Activated T-helper 1 cell treated with anti-CD3 and anti-CD28 coated beads, Interleukin-12 subunit alpha, Interleukin-12 subunit beta, Interleukin-2, Interleukin-4 antibody, amounts not matched to agents 30 ng/mL and 10 ng/mL and 1 ng/mL, durations not matched to agents 14 hours and 24 hours and 36 hours (primary cell): ENCODE data around the gene PHLDA1. TPM values are rescaled to one million over a fixed set of nuclear protein-coding genes. Genes with fewer than 3 reads are reported as not detected.
"Not testable (repeated sequence)": the region's sequence is repeated elsewhere in the genome, so short reads cannot be mapped to it uniquely, and the experiment has no call there.

ENCODE experiments used
- DNase-seq: peaks from one replicate; pipeline ENCODE4 v3.0.0; 2021; ENCODE audit warnings: low spot score
- H3K27ac Mint-ChIP-seq: one replicate; pipeline ENCODE4 v1.8.0; 2021; ENCODE audit warnings: mild to moderate bottlenecking, mixed read lengths
- H3K27me3 Mint-ChIP-seq: one replicate; pipeline ENCODE4 v1.8.0; 2022; ENCODE audit warnings: mild to moderate bottlenecking, moderate library complexity, mixed read lengths; ENCODE audit not compliant: insufficient read depth
- H3K36me3 Mint-ChIP-seq: one replicate; pipeline ENCODE4 v1.8.0; 2021; ENCODE audit warnings: low read depth, mixed read lengths
- H3K4me1 Mint-ChIP-seq: one replicate; pipeline ENCODE4 v1.8.0; 2021; ENCODE audit warnings: low read depth, mixed read lengths
- H3K4me3 Mint-ChIP-seq: one replicate; pipeline ENCODE4 v1.8.0; 2021; ENCODE audit warnings: mild to moderate bottlenecking, moderate library complexity, mixed read lengths
- H3K9me3 Mint-ChIP-seq: one replicate; pipeline ENCODE4 v1.8.0; 2021; ENCODE audit warnings: mixed read lengths
- intact Hi-C: fragments of 100-400 bp; cut with micrococcal nuclease; formaldehyde crosslinking; loops from one replicate; pipeline ENCODE4 v1.15.1; 2024
- total RNA-seq: library from RNA; stranded (reverse); gene quantifications from 2 replicates; pipeline ENCODE4 v1.2.3, GENCODE V29; 2022

The PHLDA1 gene
- total RNA-seq, 1 donor from 2014 or later, result 88.9 TPM

DNA sequence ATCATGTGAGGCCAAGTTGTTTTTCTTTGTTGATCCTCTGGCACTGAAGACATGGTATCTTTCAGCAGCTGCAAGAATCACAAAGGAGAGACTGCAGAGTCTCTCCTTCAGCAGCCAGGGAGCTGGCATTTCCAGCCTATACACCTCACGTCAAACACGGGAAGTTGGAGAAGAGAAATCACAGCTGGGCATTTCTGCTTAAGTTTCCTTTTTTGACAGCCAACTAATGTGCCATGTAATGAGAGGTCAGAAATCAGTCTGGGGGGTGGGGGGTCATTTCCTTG lies 28.3 kb downstream of the PHLDA1 start:
- Mint-ChIP-seq H3K4me1 (no peaks in the 10 kb centered on the region), H3K4me3 (no peak overlapping the region), H3K27ac (no peak overlapping the region), H3K27me3 (no peaks in the 10 kb centered on the region), H3K9me3 (peaks cover 13% of the 10 kb centered on the region), H3K36me3 (peaks cover 2% of the 10 kb centered on the region)
- no peak for DNase-seq
- intact Hi-C loops, result no loop called here

DNA sequence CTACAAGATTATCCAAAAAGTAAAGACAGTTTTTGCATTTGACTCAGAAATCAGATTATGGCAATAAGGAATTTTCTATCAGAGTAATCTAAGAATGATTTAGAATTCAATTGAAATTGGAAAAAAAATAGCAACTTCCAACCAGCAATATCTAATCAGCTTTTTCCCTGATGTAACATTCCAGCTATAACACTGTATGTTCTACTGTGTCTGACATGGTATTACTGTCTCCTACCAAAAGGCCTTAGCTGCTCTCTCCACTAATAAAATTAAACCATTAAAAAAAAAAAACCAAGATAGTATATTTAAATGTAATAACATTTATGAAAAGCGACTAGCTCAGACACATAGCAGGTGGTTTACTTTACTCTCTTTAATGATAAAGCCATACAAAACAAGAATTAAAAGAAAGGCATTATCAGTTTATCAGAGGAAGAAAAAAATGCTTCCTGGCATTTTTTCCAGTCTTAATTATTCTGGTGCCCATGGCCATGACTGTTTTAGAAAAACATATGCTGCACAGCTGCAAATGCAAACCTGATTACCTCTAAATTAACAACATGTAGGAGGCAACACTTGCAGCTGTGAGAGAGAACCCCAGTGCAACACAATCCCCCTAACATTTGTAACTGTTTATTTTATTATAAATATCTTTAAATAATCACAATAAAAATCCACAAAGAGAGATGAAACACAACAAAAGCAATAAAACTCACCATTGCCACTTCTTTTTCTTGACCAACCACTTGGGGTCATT lies 28.8 kb downstream of the PHLDA1 start:
- H3K4me1 Mint-ChIP-seq, result peaks cover 2% of the 10 kb centered on the region
- peaks cover 13% of the 10 kb centered on the region for H3K9me3 Mint-ChIP-seq
- H3K27me3 Mint-ChIP-seq, result no peaks in the 10 kb centered on the region
- intact Hi-C loops, result no loop called here
- no peak overlapping the region for H3K4me3 Mint-ChIP-seq
- no peak overlapping the region for H3K27ac Mint-ChIP-seq
- DNase-seq, result no peak
- H3K36me3 Mint-ChIP-seq, result peaks cover 2% of the 10 kb centered on the region

DNA sequence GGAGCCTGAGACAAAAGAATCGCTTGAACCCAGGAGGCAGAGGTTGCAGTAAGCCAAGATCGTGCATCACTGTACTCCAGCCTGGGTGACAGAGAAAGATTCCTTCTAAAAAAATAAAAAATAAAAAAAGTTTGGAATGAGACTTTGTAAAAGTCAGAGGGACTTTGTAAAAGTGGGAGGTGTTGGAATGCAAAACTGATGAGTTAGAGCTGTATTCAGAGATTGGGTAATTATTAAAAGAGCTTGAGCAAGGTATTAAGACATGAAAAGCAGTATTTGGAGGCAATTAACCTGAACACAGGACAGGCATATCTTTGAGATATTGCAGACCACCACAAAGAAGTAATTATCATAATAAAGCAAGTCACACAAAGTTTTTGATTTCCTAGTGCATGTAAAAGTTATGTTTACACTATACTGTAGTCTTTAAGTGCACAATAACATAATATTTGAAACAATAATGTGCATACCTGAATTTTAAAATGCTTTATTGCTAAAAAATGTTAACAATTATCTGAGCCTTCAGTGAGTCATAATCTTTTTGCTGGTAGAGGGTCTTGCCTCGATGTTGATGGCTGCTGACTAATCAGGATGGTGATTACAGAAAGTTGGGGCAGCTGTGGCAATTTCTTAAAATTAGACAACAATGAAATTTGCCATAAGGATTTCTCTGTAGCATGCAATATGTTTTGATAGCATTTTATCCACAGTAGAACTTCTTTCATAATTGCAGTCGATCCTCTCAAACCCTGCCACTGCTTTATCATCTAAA lies 33.1 kb downstream of the PHLDA1 start:
- no peaks in the 10 kb centered on the region for H3K9me3 Mint-ChIP-seq
- peaks cover 34% of the 10 kb centered on the region for H3K4me1 Mint-ChIP-seq
- intact Hi-C loops, result no loop called here

DNA sequence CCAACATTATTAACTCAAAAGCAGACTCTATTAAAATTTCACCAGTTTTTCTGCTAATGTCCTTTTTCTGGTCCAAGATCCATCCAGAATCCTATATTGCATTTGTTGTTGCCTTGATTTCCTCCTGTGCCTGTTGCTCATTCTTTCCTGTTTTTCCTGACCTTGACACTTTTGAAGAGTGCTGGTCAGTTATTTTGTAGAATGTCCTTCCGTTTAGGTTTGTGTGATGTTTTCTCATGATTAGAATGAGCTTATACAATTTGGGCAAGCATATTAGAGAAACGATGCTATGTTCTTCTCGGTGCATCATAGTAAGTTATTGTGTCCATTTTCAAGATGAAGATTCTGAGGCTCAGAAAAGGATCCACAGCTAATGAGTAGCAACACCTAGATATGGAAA lies 33.9 kb downstream of the PHLDA1 start:
- Mint-ChIP-seq H3K27me3 (no peaks in the 10 kb centered on the region), H3K9me3 (no peaks in the 10 kb centered on the region), H3K36me3 (peaks cover 9% of the 10 kb centered on the region), H3K4me3 (no peak overlapping the region), H3K4me1 (peaks cover 40% of the 10 kb centered on the region), H3K27ac (no peak overlapping the region)
- no peak for DNase-seq
- intact Hi-C loops, result no loop called here

More for the DNA sequence above, 33.1 kb downstream of the PHLDA1 start:
- H3K4me3 Mint-ChIP-seq, result no peak overlapping the region
- no peak for DNase-seq
- H3K36me3 Mint-ChIP-seq, result peaks cover 7% of the 10 kb centered on the region
- H3K27ac Mint-ChIP-seq, result no peak overlapping the region
- H3K27me3 Mint-ChIP-seq, result no peaks in the 10 kb centered on the region

DNA sequence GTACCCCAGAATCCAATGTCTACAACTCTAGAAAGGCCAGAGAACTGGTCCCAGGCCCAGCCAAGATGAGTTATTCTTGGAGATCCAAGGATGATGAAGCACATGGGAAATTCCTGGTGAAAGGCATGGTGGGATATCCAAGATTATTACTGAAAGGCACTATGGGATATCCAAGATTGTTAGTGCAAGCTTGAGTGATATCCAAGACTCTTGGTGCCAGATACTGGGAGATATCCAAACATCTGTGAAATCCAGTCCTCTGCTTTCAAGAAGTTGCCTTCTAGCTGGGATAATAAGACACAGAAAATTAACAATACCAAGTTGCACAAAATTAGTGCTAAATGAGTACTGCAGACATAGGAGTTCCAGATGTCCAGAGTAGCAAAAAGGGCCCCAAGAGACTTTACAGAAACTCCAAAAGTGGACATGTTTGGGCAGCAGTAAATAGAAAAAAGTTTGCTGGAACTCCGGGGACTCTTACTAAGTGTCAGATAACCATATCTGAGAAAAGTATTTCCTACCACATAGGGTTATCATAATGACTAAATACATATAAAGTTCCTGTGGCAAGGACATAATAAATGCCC lies 34.6 kb downstream of the PHLDA1 start:
- intact Hi-C loops, result no loop called here
- H3K9me3 Mint-ChIP-seq, result no peaks in the 10 kb centered on the region
- no peak overlapping the region for H3K27ac Mint-ChIP-seq
- no peak for DNase-seq
- H3K36me3 Mint-ChIP-seq, result peaks cover 9% of the 10 kb centered on the region
- no peaks in the 10 kb centered on the region for H3K27me3 Mint-ChIP-seq
- no peak overlapping the region for H3K4me3 Mint-ChIP-seq
- H3K4me1 Mint-ChIP-seq, result peaks cover 42% of the 10 kb centered on the region

DNA sequence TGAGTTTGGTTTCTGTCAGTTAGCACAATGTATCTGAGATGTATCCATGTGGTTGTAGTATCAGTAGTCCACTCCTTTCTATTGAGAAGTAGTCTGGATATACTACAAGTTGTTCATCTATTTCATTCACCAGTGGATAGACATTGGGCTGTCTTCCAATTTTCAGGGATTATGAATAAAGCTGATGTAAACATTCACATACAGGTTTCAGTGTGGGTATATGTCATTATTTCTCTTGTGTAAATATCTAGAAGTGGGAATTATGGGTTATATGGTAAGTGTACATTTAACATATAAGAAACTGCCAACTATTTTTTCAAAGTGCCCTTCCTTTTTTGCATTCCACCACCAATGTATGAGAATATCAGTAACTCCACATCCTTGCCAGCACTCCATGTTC lies 35.9 kb downstream of the PHLDA1 start:
- no peak for DNase-seq
- H3K4me3 Mint-ChIP-seq, result no peak overlapping the region
- intact Hi-C loops, result no loop called here
- H3K36me3 Mint-ChIP-seq, result peaks cover 9% of the 10 kb centered on the region
- H3K27me3 Mint-ChIP-seq, result no peaks in the 10 kb centered on the region
- H3K27ac Mint-ChIP-seq, result peak overlapping the region; percentile 82
- H3K4me1 Mint-ChIP-seq, result peaks cover 49% of the 10 kb centered on the region
- H3K9me3 Mint-ChIP-seq, result no peaks in the 10 kb centered on the region

DNA sequence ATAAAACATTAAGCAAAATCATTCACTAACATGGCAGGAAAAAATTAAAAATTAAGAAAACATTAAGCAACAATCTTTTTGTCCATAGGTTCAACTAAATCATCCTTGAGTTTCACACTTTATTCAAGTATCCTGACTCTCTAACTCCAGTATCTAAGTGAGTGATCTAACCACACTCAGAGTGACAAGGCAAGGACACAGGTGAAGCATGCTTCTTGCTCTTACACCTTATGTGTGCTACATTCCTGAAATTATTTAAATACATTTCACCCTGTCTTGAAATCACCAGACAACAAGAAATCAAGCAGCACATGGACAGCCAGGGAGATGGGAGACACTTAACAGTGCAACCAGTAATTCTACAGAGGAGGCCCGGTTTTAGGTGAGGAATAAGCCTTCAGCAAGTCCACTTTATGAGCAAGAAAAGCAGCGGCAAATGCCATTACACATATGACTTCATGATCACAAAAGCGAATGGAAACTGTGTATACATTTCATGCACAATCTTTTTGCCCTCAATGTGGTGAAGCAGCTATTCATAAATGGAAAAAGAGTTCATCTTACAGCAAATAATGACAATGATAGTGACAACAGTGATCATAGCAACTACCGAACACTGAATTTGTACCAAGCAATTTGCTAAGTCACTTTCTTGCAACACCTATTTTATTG lies 37.4 kb downstream of the PHLDA1 start:
- peak overlapping the region; percentile 5 for H3K4me3 Mint-ChIP-seq
- H3K36me3 Mint-ChIP-seq, result peaks cover 9% of the 10 kb centered on the region
- H3K9me3 Mint-ChIP-seq, result peaks cover under 1% of the 10 kb centered on the region
- no peaks in the 10 kb centered on the region for H3K27me3 Mint-ChIP-seq
- H3K4me1 Mint-ChIP-seq, result peaks cover 49% of the 10 kb centered on the region
- intact Hi-C loops, result loop anchor here (1.0 kb wide), 10 partner anchors 9 to 353 kb away; partner anchors contain the start of gene PHLDA1
- no peak for DNase-seq
- H3K27ac Mint-ChIP-seq, result peak overlapping the region; percentile 88

DNA sequence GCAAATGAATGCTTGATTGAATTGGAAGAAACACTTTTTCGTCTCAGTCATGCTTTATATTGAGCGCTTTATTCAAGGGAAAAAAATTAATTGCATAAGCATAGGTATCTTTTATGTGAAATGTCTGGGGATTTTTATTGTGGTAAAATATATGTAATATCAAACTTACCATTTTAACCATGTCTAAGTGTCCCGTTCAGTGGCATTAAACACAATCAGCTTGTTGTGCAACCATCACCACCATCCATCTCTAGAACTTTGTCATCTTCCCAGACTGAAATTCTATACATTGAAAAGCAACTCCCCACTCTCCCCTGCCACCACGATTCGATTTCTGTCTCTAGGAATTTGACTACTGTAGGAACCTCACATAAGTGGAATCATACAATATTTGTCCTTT lies 39.8 kb downstream of the PHLDA1 start:
- H3K27me3 Mint-ChIP-seq, result peaks cover 3% of the 10 kb centered on the region
- DNase-seq, result no peak
- intact Hi-C loops, result no loop called here
- no peak overlapping the region for H3K4me3 Mint-ChIP-seq
- H3K4me1 Mint-ChIP-seq, result peaks cover 43% of the 10 kb centered on the region
- peaks cover 13% of the 10 kb centered on the region for H3K9me3 Mint-ChIP-seq
- no peak overlapping the region for H3K27ac Mint-ChIP-seq
- H3K36me3 Mint-ChIP-seq, result peaks cover 20% of the 10 kb centered on the region

DNA sequence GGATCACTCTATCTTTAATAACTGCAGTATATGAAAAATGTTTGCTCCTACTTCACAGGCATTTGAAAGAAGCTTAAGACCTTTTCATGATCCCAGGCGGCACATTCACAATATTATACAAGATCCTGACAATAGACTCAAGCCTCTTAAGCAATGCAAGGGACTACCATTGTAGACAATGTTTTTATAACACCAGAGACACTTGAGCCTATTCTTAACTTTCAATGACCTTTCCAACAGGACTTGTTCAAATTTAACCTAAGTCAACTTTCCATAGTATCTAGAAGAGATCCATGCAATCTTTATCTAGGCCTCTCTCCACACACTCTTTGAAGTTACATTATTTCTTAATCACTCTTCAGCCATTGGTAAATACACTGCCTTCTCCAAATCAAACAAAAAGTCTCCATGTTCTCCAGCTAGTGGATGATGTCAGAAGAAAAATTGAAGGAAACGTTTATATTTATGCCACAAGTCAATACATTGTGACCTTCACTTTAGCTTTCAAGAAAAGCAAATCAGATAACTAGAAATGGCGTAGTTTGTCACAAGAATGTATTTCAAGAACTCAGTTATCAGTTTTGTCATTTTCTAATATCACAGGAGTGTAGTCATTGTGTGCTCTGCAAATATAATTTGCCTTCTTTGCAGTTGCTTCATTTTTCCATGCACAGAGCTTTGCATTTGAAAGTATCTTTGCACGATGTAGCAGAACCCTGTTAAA lies 41.2 kb downstream of the PHLDA1 start:
- H3K4me1 Mint-ChIP-seq, result peaks cover 44% of the 10 kb centered on the region

DNA sequence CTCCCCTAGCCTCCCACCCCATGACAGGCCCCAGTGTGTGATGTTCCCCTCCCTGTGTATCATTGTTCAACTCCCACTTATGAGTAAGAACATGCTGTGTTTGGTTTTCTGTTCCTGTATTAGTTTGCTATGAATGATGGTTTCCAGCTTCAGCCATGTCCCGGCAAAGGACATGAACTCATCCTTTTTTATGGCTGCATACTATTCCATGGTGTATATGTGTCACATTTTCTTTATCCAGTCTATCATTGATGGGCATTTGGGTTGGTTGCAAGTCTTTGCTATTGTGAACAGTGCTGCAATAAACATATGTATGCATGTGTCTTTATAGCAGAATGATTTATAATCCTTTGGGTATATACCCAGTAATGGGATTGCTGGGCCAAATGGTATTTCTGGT lies 43.9 kb downstream of the PHLDA1 start:
- H3K27ac Mint-ChIP-seq, H3K27me3 Mint-ChIP-seq, H3K4me3 Mint-ChIP-seq, DNase-seq: not testable (repeated sequence)
- peaks cover 13% of the 10 kb centered on the region for H3K9me3 Mint-ChIP-seq
- H3K36me3 Mint-ChIP-seq, result peaks cover 11% of the 10 kb centered on the region
- intact Hi-C loops, result loop anchor here (1.0 kb wide), 1 partner anchor 8 kb away; no protein-coding TSS in a partner anchor
- H3K4me1 Mint-ChIP-seq, result peaks cover 48% of the 10 kb centered on the region

More for the DNA sequence above, 41.2 kb downstream of the PHLDA1 start:
- H3K9me3 Mint-ChIP-seq, result peaks cover 13% of the 10 kb centered on the region
- H3K4me3 Mint-ChIP-seq, result no peak overlapping the region
- H3K27ac Mint-ChIP-seq, result no peak overlapping the region
- H3K36me3 Mint-ChIP-seq, result peaks cover 16% of the 10 kb centered on the region
- intact Hi-C loops, result no loop called here
- no peak for DNase-seq
- peaks cover 3% of the 10 kb centered on the region for H3K27me3 Mint-ChIP-seq

DNA sequence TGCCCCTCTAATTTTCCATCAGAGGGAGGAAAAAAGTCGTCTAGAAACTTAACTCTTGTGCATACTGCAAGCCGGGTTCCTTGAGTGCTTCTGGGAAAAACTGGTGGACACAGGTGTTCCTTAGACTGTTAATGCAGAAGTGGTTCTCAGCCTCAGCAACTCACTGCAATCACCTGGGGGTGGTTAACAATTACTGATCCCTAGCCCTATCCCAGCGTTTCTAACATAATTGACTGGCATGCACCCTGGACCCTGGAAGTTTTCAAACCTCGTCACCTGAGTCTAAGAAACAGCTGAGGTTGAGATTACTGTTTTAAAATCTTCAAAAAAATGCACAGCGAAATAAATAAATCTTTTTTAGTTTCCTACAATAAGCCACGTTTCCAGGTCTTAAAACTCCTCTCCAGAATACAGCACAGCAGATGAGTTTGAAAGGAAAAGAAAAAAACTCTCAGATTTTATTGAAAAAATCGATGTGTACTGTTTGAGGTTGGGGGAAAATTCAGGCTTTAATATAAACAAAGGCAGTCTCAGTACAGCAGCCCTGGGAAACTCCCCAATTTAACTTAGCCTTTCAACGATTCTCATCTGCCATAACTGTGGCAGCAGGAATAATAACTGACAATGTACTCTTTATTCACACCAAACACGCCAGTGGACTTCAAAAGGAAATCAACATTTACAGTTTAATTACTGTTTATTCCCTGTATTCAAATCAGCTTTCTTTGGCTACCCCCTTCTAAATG lies 45.4 kb downstream of the PHLDA1 start:
- peaks cover 13% of the 10 kb centered on the region for H3K9me3 Mint-ChIP-seq
- peaks cover 55% of the 10 kb centered on the region for H3K4me1 Mint-ChIP-seq
- H3K36me3 Mint-ChIP-seq, result peaks cover 11% of the 10 kb centered on the region
- no peak for DNase-seq
- H3K27ac Mint-ChIP-seq, result peak overlapping the region; percentile 16
- intact Hi-C loops, result no loop called here
- no peak overlapping the region for H3K4me3 Mint-ChIP-seq
- peaks cover 3% of the 10 kb centered on the region for H3K27me3 Mint-ChIP-seq

DNA sequence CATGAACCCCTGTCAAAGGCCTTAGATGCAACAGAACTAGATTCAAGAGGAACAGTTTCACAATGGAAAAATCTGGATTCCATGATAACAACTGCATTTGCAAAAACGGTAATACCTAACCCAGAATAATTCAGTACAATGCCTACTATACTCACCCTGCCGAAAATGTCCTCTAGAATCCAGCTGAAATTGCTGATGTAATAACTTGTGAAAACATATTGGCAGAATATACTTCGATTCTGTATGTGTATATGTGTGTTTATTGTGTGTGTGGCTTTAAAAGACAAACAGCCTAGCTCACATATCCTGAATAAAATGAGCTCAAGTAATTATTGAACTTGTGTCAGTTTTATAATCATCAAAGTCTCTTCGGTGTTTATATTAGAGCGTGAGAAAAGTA lies 46.0 kb downstream of the PHLDA1 start:
- Mint-ChIP-seq H3K4me1 (peaks cover 59% of the 10 kb centered on the region), H3K27me3 (peaks cover 3% of the 10 kb centered on the region), H3K9me3 (peaks cover 13% of the 10 kb centered on the region), H3K4me3 (no peak overlapping the region), H3K36me3 (peaks cover 11% of the 10 kb centered on the region), H3K27ac (peak overlapping the region; percentile 48)
- intact Hi-C loops, result loop anchor here (1.0 kb wide), 1 partner anchor 9 kb away; no protein-coding TSS in a partner anchor
- no peak for DNase-seq
